HepG2 (cell line): ENCODE measurements around the gene SLIT3. TPM values are rescaled to one million over a fixed set of nuclear protein-coding genes. Genes with fewer than 3 reads are reported as not detected.

Experiments used
- ATAC-seq: fragments of 200-7000 bp; cut with Tn5 transposase; 3 replicates; pipeline ENCODE4 v1.9.1; 2020; ENCODE audit warnings: mild to moderate bottlenecking, moderate library complexity
- BruUV-seq: library from RNA; stranded (reverse); fragments of 400-500 nt; replicated peaks from 2 replicates; lab custom pipeline; 2021; lab: Mats Ljungman, UMichigan
- CTCF ChIA-PET: fragments of 300-600 bp; formaldehyde crosslinking; extraction: SDS; loops from one replicate; lab custom pipeline; 2021; ENCODE audit warnings: low total read pairs, inconsistent platforms, low intra/inter-chr PET ratio; lab: Yijun Ruan, JAX
- POLR2A ChIA-PET: fragments of 350-600 bp; sonication (Branson Sonifier 250); formaldehyde crosslinking; loops from one replicate; lab custom pipeline; 2020; ENCODE audit warnings: antibody characterized with exemption, inconsistent platforms; lab: Yijun Ruan, JAX
- DNase-seq: peaks from one replicate; pipeline ENCODE4 v3.0.0-alpha.2; 2015; ENCODE audit warnings: low spot score
- FAIRE-seq: peaks from 3 replicates; lab custom pipeline; 2011; peaks lifted over from hg19 to GRCh38; lab: Jason Lieb, UNC
- H2AFZ ChIP-seq: one replicate; pipeline ENCODE4 v1.6.1; 2011; ENCODE audit warnings: low read length, inconsistent platforms
- H3K27ac ChIP-seq: fragments of 300-600 bp; 3 replicates; pipeline ENCODE4 v1.8.0; 2011; ENCODE audit warnings: mixed run types, mild to moderate bottlenecking, mixed read lengths, low read length, inconsistent platforms; ENCODE audit not compliant: insufficient read depth; ENCODE audit errors: extremely low read length
- H3K27me3 ChIP-seq, 2 experiments: fragments of 200-600 bp in 1 of 2; 2 replicates in 1 of 2; 3 replicates in 1 of 2; pipeline versions ENCODE4 v1.6.0 to v1.8.0; 2011; ENCODE audit warnings: low read length in 2 of 2, mild to moderate bottlenecking in 2 of 2, moderate library complexity in 2 of 2, inconsistent platforms in 1 of 2; ENCODE audit not compliant: insufficient read depth in 2 of 2, control insufficient read depth in 1 of 2
- H3K36me3 ChIP-seq, 2 experiments: fragments of 200-600 bp in 1 of 2; replicated peaks in 1 of 2; 2 replicates in 1 of 2; 3 replicates in 1 of 2; pipeline versions ENCODE4 v1.5.1 to v1.8.0; 2011; ENCODE audit warnings: low read length in 2 of 2, inconsistent platforms in 1 of 2; ENCODE audit not compliant: insufficient read depth in 2 of 2, control insufficient read depth in 1 of 2
- H3K4me1 ChIP-seq: 2 replicates; pipeline ENCODE4 v1.5.1; 2012; ENCODE audit warnings: low read length, inconsistent platforms; ENCODE audit not compliant: insufficient read depth
- H3K4me2 ChIP-seq: 2 replicates; pipeline ENCODE4 v1.6.0; 2011; ENCODE audit warnings: low read depth, low read length, inconsistent platforms
- H3K4me3 ChIP-seq, 3 experiments: fragments of 200-600 bp in 1 of 3; sonication (generic), shearing (Covaris generic) in 1 of 3; replicated peaks in 1 of 3; 2 replicates each; pipeline ENCODE4 v1.5.1; 2011 to 2016; ENCODE audit warnings: low read length in 3 of 3, inconsistent platforms in 2 of 3, low read depth in 2 of 3, mild to moderate bottlenecking in 2 of 3, control low read depth in 1 of 3, mixed read lengths in 1 of 3; ENCODE audit not compliant: insufficient read depth in 1 of 3
- H3K79me2 ChIP-seq: one replicate; pipeline ENCODE4 v1.6.1; 2011; ENCODE audit warnings: low read length, inconsistent platforms; ENCODE audit not compliant: insufficient read depth
- H3K9ac ChIP-seq: 2 replicates; pipeline ENCODE4 v1.6.0; 2011; ENCODE audit warnings: mild to moderate bottlenecking, low read depth, low read length, inconsistent platforms; ENCODE audit not compliant: insufficient read depth
- H3K9me3 ChIP-seq: 2 replicates; pipeline ENCODE4 v1.5.1; 2012; ENCODE audit warnings: mild to moderate bottlenecking, low read length
- H4K20me1 ChIP-seq: 2 replicates; pipeline ENCODE4 v1.6.0; 2011; ENCODE audit warnings: inconsistent platforms, mild to moderate bottlenecking, low read length, moderate library complexity; ENCODE audit not compliant: insufficient read depth
- DR1 ChIP-seq: sonication (generic); formaldehyde crosslinking; IDR thresholded peaks from 2 replicates; pipeline ENCODE4 v1.8.0; 2021; ENCODE audit warnings: mild to moderate bottlenecking, missing genetic modification reagents, inconsistent platforms
- KDM3A ChIP-seq: IDR thresholded peaks from 2 replicates; pipeline ENCODE4 v1.6.1; 2018; ENCODE audit warnings: low read depth, missing compliant biosample characterization
- MYC ChIP-seq: sonication (generic); formaldehyde crosslinking; IDR thresholded peaks from 2 replicates; pipeline ENCODE4 v1.9.0; 2021; ENCODE audit warnings: missing genetic modification reagents, borderline replicate concordance
- NFE2L1 ChIP-seq: sonication (generic); formaldehyde crosslinking; IDR thresholded peaks from 2 replicates; pipeline ENCODE4 v1.4.0; 2020; ENCODE audit warnings: missing genetic modification reagents, mild to moderate bottlenecking, borderline replicate concordance
- TFDP2 ChIP-seq: sonication (generic); formaldehyde crosslinking; IDR thresholded peaks from 2 replicates; pipeline ENCODE4 v1.4.0; 2020; ENCODE audit warnings: missing genetic modification reagents
- ZEB1 ChIP-seq: IDR thresholded peaks from 2 replicates; pipeline ENCODE4 v1.6.1; 2012; ENCODE audit warnings: mild to moderate bottlenecking, low read depth, inconsistent platforms; ENCODE audit not compliant: insufficient replicate concordance
- ZNF136 ChIP-seq: sonication (generic); formaldehyde crosslinking; IDR thresholded peaks from 2 replicates; pipeline ENCODE4 v1.8.1; 2022; ENCODE audit warnings: low read depth, mild to moderate bottlenecking, moderate library complexity, missing genetic modification reagents
- ZNF720 ChIP-seq: sonication (generic); formaldehyde crosslinking; IDR thresholded peaks from 2 replicates; pipeline ENCODE4 v1.4.0; 2020; ENCODE audit warnings: missing genetic modification reagents
- WGBS: methylation state at CpG from one replicate; pipeline ENCODE4 v1.1.6; 2017; ENCODE audit warnings: low lambda C conversion rate; 5-methylcytosine and 5-hydroxymethylcytosine counted together
- in situ Hi-C: cut with HindIII; loops from 2 replicates; pipeline ENCODE4 v1.10.0; 2017; ENCODE audit warnings: low pct_unique_long_range_greater_than_20kb; ENCODE audit not compliant: extremely low pct_ligation_motif_present
- intact Hi-C: fragments of 100-400 bp; cut with micrococcal nuclease; formaldehyde crosslinking; loops from one replicate; pipeline ENCODE4 v1.10.0; 2022; ENCODE audit not compliant: unreplicated experiment
- polyA plus RNA-seq, 8 experiments: library from polyadenylated mRNA; depleted of rRNA in 3 of 8; stranded (reverse) in 7 of 8; unstranded in 1 of 8; fragments of >200 nt; fragmentation: Illumina TruSeq in 4 of 8; extraction: Trizol in 4 of 8; gene quantifications; 2 replicates each; pipeline versions ENCODE4 v1.2.1 to v1.2.3, GENCODE V29; 2011 to 2016; ENCODE audit warnings: low read depth in 4 of 8, missing spikeins in 1 of 8, mixed read lengths in 1 of 8; ENCODE audit not compliant: insufficient read depth in 1 of 8
- total RNA-seq, 5 experiments: library from RNA; depleted of rRNA; stranded (reverse); fragments of >200 nt; fragmentation: Illumina TruSeq; extraction: Trizol; gene quantifications; 2 replicates each; pipeline ENCODE4 v1.2.3, GENCODE V29; 2016; ENCODE audit warnings: low read depth in 1 of 5
- TF ChIP-seq, protein P1 (sequence below): IDR thresholded peaks from 2 replicates; pipeline ENCODE4 v1.6.1; 2016
- TF ChIP-seq, protein P2 (sequence below): sonication (generic); formaldehyde crosslinking; IDR thresholded peaks from 2 replicates; pipeline ENCODE4 v1.8.1; 2022; ENCODE audit warnings: mild to moderate bottlenecking, missing genetic modification reagents

Gene SLIT3
- total and polyA plus RNA-seq, 2 of the 13 experiments (the other 11 are each of a cell fraction or from before 2014, with no cell fraction given), result not detected

- Histone ChIP-seq H3K79me2 (no peaks in the 10 kb centered on the region), H3K4me1 (no peaks in the 10 kb centered on the region), H3K9me3 (no peaks in the 10 kb centered on the region), H3K4me2 (no peak overlapping the region), H3K36me3 (no peaks in the 10 kb centered on the region), H3K4me3 (no peak overlapping the region), H3K27ac (no peak overlapping the region), H3K27me3 (peaks cover 0 to 26% of the 10 kb centered on the region in 2 experiments; a peak in 3 of 5 replicates), H3K9ac (no peak overlapping the region), H2AFZ (no peak overlapping the region), H4K20me1 (no peaks in the 10 kb centered on the region)
- intact Hi-C loops, result no loop called here
- no peak for ATAC-seq
- BruUV-seq, result no TSS peak
- POLR2A ChIA-PET, result no interaction called here
- CTCF ChIA-PET, result no interaction called here
- TF ChIP-seq MYC (CRISPR knock-in tag), result no peak
- TF ChIP-seq DR1, result no peak
- TF ChIP-seq TFDP2, result no peak
- TF ChIP-seq ZNF136, result no peak
- TF ChIP-seq ZNF720 (CRISPR knock-in tag), result no peak
- TF ChIP-seq, protein P1, sequence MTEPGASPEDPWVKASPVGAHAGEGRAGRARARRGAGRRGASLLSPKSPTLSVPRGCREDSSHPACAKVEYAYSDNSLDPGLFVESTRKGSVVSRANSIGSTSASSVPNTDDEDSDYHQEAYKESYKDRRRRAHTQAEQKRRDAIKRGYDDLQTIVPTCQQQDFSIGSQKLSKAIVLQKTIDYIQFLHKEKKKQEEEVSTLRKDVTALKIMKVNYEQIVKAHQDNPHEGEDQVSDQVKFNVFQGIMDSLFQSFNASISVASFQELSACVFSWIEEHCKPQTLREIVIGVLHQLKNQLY (CRISPR knock-in tag), result no peak
- TF ChIP-seq ZEB1, result no peak
- no peak for TF ChIP-seq KDM3A (CRISPR knock-in tag)
- no peak for TF ChIP-seq NFE2L1 (CRISPR knock-in tag)
- TF ChIP-seq, protein P2, sequence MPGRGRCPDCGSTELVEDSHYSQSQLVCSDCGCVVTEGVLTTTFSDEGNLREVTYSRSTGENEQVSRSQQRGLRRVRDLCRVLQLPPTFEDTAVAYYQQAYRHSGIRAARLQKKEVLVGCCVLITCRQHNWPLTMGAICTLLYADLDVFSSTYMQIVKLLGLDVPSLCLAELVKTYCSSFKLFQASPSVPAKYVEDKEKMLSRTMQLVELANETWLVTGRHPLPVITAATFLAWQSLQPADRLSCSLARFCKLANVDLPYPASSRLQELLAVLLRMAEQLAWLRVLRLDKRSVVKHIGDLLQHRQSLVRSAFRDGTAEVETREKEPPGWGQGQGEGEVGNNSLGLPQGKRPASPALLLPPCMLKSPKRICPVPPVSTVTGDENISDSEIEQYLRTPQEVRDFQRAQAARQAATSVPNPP, result no peak
- in situ Hi-C loops, result no loop called here
- DNase-seq, result no peak
- whole genome bisulfite sequencing, result 20% methylated on average over 4 of the region's 4 CpGs
- no peak for FAIRE-seq
These were observed 484.3 kb downstream of the SLIT3 start for GRCh38 chr5:168816661-168817060.
